ENCODE measurements around the gene COG4.

Gene COG4

DNA sequence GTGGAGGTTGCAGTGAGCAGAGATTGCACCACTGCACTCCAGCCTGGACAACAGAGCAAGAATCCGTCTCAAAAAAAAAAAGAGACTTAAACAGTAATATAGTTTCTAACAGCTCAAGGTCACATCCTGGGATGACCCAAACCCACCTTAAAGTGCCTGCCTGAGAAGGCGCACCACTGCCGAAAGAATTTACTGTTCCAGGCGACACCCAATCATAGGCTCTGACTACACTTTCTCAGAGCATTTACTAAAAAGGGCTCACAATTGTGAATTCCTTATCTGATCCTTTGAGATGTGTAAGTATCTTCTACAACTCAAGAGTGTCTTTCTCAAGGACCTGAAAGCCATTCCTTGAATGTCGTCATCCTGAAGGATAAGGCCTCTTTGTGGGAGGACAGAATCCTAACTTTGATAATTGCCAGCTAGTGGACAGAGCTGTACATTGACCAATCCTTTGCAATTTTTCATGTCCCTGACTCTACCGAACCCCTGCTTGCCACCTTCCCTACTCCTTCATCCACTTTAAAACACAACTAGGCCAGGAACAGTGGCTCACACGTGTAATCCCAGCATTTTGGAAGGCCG is 81.9 kb downstream of the COG4 start:
- no peak for DNase-seq (ENCODE audit: low spot score)
- TF ChIP-seq, protein P1, sequence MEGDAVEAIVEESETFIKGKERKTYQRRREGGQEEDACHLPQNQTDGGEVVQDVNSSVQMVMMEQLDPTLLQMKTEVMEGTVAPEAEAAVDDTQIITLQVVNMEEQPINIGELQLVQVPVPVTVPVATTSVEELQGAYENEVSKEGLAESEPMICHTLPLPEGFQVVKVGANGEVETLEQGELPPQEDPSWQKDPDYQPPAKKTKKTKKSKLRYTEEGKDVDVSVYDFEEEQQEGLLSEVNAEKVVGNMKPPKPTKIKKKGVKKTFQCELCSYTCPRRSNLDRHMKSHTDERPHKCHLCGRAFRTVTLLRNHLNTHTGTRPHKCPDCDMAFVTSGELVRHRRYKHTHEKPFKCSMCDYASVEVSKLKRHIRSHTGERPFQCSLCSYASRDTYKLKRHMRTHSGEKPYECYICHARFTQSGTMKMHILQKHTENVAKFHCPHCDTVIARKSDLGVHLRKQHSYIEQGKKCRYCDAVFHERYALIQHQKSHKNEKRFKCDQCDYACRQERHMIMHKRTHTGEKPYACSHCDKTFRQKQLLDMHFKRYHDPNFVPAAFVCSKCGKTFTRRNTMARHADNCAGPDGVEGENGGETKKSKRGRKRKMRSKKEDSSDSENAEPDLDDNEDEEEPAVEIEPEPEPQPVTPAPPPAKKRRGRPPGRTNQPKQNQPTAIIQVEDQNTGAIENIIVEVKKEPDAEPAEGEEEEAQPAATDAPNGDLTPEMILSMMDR (IDR thresholded peaks at IDR 0.05; ENCODE audit: extremely low read depth, insufficient read depth, missing control alignments), result no peak
- in situ Hi-C loops (cut with MboI; ENCODE audit: low pct_unique_long_range_greater_than_20kb, low sequenced_read_pairs, unreplicated experiment), result no loop called here

DNA sequence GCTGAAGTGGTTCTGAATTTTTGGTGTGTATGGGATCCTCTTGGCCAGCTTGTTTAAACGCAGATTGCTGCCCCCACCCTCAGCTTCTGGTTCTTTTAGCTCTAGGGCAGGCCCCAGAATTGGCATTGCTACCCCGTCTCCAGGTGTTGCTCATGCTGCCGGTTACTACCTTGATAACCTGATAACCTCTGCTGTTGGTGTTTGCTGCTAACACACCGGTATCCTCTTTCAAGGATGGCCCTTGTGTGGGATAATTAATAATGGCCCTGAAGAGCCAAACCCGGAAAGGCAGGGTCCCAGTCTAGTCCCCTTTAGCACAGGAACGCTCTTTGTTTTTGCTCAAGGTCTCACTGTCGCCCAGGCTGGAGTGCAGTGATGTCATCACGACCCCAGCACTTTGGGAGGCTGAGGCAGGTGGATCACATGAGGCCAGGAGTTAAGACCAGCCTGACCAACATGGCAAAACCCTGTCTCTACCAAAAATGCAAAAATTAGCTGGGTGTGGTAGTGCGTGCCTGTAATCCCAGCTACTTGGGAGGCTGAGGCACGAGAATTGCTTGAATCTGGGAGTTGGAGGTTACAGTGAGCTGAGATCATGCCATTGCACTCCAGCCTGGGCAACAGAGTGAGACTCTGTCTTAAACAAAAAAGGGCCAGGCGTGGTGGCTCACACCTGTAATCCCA is 83.2 kb downstream of the COG4 start:
- TF ChIP-seq, protein P1 (IDR thresholded peaks at IDR 0.05; ENCODE audit: extremely low read depth, insufficient read depth, missing control alignments), result no peak
- no peak for DNase-seq (ENCODE audit: low spot score)
- in situ Hi-C loops (cut with MboI; ENCODE audit: low pct_unique_long_range_greater_than_20kb, low sequenced_read_pairs, unreplicated experiment), result no loop called here

DNA sequence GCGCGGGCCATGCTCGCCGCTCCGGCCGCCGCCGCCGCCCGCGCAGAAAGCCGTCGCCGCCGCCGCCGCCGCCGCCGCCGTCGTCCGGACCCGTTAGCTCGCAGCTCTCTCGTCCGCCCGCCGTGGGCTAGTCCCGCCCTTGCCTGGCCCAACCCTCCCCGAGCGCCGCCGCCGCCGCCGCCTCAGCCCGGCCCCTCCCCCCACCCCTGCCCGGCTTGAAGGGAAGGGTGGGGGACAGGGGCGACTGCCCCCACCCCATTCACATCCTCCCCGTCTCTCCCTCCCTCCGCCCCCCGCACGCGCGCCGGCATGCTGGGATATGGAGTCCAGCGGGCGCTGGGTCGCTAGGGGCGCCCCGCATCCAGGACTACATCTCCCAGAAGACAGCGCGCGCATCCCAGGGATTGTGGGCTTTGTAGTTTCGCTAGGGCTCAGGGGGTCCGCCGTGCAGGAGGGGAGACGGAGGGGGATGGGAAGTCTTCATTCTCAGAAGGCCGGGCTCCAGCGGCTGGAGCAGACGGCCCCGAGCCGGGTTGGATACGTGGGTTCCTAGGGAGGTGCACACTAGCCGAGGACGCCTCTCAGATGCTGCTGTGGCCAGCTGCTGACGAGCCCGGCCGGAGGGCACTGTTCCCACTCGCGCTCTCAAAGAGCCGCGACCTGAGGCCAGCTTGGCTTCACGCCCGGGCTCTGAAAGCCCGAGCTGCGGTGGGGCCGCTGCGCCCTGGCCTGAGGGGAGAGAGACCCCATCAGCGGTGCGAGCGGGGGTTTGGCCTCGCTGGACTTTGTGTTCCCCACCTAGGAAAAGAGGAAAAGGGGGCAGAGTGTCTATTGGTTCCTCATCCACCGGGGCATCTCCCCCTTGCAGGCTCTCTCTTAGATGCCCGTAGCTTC is 84.1 kb downstream of the COG4 start, which contains the start of gene ST3GAL2:
TSS of gene ST3GAL2 (minus strand) at position 132 of the 894 bp plus-strand sequence. CDS start 40,570 bp downstream, outside the sequence.
- TF ChIP-seq, protein P1 (IDR thresholded peaks at IDR 0.05; ENCODE audit: extremely low read depth, insufficient read depth, missing control alignments), result peak; percentile 14
- in situ Hi-C loops (cut with MboI; ENCODE audit: low pct_unique_long_range_greater_than_20kb, low sequenced_read_pairs, unreplicated experiment), result no loop called here
- peak; percentile 97 for DNase-seq (ENCODE audit: low spot score)

DNA sequence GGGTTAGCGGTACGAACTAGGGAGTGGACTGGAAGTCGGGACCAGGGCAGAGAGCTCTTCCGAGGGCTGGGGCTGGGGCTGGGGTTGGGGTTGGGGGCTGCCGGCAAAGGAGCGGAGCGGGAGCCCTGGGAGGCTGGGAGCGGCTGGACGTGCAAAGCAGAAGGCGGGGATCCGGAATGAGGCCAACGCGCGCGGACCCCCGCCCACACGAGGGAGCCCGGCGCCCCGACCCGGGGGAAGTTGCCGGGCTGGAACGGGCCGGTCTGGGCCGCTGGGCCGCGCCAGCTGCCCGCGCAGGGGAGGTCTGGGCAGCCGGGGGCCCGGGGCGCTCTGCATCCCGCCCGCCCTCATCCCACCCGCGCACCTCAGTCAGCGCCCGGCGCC is 84.8 kb downstream of the COG4 start:
- no peak for DNase-seq (ENCODE audit: low spot score)
- in situ Hi-C loops (cut with MboI; ENCODE audit: low pct_unique_long_range_greater_than_20kb, low sequenced_read_pairs, unreplicated experiment), result no loop called here
- TF ChIP-seq, protein P1 (IDR thresholded peaks at IDR 0.05; ENCODE audit: extremely low read depth, insufficient read depth, missing control alignments), result peak; percentile 7

DNA sequence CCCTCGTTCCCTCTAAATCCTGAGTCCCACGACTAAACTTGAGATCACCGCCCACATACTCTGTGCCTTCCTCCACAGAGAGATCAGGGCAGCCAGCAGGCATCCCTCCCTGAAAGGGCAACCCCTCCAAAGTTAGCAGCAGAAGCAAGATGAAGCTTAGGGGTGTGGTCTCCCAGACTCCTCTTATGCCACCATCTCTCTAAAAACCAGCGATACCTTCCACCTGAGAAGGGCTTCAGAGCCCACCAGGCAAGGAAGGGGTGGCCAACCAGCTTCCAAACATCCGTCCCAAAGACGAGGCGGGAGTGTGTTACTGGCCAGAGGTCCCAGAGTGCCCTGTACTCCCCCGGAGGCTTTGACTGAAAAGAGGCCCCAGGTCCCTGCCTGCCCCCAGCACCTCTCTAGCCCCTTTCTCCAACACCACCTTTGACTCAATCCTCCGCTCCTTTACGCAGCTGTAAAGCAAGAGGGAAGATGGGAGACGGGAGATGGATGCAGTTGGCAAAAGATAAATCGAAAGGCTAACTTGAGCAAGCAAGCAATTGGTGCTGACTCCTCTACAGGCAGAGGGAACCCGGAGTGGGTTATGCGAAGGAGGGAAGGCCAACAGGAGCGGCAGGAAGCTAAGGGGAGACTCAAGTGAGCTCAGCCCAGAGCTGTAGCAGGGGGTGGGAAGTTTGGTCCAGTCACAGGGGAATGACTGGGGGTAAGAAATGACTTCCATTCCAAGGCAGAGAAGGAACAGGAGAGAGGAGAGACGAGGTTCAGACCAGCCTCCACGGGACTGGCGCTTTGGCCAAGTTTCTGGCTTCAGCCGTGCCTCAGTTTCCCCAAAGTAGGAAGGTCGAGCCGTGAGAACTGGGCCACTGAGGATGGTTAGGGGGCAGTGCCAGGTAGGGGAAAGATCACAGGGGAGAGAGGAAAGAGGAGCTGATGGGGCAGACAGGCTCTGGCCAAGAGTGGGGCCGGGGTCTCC is 85.5 kb downstream of the COG4 start:
- DNase-seq (ENCODE audit: low spot score), result peak; percentile 39
- TF ChIP-seq, protein P1 (IDR thresholded peaks at IDR 0.05; ENCODE audit: extremely low read depth, insufficient read depth, missing control alignments), result no peak
- in situ Hi-C loops (cut with MboI; ENCODE audit: low pct_unique_long_range_greater_than_20kb, low sequenced_read_pairs, unreplicated experiment), result no loop called here

Measured in GM13977 (cell line).